MV-4-11 (cell line): Measurements from ENCODE around the gene GRM3.

Source experiments
- DNase-seq: peaks from one replicate; lab custom pipeline; 2025; lab: John Stamatoyannopoulos, UW

Gene GRM3

DNA sequence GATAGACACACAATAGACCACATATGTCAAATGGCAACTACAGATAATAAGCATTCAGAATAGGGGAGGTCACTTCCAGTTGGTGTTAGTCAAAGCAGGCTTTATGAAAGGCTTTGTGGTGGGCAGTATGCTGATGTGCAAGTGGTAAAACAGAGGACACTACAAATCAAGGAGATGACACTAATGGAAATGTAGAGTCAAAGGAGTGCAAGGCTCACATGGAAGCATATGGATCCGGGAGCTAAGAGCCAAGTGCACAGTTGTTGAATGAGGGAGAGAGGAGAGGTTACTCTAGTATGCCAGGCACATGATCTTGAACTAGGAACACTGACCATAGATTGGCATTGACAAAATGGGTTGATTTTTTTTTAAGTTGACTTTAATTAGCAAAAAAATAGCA lies 62.7 kb downstream of the GRM3 start:
- no peak for DNase-seq

DNA sequence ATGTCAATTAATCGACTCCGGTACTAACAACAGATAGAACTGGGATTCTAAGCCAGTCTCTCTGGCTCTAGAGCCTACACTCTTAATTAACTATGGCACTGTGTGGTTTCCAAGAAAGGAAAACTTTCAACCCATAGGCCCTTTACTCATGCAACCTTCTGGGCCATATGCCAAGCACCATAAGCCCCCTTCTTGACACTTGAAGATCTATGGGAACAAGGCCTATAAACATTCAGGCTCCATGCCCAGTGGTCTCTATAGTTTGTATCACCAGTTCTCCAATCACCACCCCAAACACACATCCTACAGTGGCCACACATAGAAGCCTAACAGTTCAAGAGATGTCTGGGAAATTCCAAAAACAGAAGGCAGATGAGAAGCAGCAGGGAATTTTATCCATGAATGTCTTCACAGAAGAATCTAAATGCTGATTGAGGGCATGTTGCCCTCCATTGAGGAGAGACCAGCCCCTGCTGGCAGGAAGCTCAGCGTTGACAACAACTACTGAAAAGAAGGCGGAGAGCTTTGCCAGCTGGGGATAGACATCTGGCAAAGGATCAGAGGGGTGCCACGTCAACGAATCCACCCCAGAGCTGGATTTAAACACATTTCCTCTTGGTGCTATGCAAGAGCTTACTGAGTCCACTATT lies 64.4 kb downstream of the GRM3 start:
- no peak for DNase-seq

GRCh38 chr7:86720306-86720705 lies 76.6 kb downstream of the GRM3 start:
- no peak for DNase-seq

DNA sequence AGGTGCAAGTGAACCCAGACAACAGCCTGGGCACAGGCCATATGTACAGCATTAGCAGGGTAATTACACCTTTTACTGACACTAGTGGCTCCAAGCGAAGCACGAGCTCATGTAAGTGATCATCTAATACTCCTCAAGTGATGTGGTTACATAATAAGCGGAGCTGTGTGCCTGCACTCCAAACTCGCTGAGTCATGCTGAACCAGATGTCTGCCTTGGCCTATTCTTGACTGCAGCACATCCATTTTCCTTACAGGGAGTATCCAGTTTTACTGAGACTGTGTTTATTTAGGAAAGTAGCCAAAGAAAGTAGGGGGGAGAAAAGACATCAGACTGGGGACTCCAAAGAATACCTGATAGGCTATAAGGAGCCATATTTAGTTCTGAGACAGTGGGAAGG lies 90.1 kb downstream of the GRM3 start:
- no peak for DNase-seq

- no peak for DNase-seq
Measured at GRCh38 chr7:86745013-86745745, 101.5 kb downstream of the GRM3 start.

DNA sequence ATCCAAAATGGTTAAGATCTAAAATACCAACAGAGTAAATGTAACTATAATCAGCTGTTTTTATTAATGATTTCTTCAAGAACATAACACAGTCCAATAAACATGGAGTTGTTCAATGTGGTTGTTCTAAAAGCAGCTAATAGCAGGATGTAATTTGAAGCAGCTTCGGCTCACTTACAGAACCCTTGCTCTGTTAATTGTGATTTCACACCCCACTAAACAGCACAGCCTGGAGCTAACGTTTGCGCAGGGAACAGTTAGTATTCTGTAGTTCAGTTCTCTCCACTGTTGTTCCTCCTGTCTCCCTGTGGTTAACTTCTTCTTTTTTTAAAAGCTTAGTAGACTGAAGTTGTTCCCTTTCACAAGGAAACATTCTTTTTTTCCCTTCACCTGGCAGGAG lies 104.0 kb downstream of the GRM3 start:
- no peak for DNase-seq

DNA sequence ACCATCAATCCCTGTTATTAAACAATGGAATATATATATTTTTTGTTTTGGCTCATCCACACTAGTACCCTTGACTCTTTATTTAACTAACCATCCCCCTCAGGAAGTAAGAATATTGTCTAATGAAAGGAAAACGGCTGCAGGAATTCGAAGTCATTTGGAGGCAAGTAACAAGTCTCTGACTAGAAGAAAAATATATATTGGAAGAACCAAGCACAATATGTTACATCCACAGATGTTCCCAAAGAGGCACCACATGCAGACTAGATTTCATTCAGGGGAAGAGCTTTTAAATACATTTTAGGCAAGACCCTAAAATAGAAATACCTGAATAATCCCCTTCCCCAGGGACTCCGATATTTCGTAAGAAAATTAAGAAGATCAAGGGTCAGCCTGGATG lies 104.5 kb downstream of the GRM3 start:
- no peak for DNase-seq

DNA sequence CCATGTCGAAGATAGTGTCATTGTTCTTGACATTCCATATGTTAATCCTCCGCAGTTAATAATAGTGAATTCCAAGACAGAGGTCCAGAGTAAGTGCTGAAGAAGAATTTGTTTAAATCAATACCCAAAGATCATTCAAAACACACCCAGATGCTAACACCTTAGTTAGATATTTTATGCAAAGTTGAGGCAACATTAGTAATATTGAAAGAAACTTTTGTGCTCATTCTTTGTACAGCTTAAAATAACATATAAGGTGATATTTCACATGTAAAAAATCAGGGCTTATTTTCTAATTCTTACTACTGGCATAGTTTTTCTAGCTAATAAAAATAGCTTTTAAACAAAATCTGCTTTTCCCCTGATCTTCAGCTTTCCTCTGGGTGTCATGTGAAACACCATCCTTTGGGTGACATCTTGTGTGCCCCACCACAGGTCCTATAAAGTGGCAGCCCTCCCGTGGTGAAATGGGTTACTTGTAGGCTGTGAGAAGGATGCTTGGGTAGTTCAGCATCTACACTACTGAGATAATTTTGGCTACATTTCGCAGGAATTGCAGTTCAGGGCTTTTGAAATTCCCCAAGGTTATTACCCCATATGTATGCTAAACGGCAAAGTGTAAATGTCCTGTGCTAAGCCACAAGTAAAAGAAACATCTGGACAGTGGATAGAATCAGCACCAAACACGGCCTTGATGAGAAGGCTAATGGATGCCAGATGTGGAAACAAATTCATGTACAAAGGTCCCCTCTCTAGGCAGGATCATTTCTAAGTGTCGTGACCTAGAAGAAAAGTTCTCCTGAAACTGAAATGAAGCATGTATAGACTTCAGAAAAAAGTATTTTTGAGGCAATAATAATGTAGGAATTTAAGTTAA lies 105.4 kb downstream of the GRM3 start:
- no peak for DNase-seq

- no peak for DNase-seq
Measured at GRCh38 chr7:86749741-86750665, 106.3 kb downstream of the GRM3 start.

GRCh38 chr7:86760236-86760635 lies 116.5 kb downstream of the GRM3 start:
- DNase-seq = no peak

DNA sequence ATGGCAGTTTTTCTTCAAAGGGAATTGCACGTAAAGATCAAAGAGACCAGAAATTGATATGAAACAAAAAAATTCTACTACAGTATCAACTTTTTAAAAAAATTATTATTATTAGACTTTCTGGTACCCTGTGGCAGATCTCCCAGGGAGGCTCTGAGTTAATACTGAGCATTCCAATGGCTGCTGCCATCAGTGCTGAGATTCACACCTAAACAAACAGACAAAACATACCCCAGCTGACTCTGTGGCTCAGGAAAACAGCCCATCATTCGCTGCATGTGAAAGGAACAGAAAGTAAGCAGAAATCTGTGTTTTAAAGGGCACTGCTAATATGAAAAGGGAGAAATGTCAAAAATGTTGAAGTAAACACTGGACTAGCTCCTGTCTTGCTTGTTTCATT lies 118.4 kb downstream of the GRM3 start:
- no peak for DNase-seq

DNA sequence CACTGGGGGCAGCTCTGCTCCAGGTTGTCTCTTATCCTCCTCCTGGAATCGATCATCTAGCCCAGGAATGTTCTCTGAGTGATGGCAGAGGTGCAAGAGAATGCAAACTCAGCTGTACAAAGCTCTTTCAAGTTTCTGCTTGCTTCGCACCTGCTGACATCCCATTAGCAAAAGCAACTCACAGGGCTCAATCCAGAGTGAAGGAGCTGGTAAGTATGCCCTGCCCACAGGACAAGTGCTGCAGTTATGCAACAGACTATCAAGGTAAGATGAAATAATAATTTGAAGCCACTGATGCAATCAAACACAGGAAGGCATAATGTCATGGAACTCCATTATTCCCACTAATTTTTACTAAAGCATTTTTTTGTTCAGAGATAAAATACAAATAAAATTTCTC lies 122.2 kb downstream of the GRM3 start:
- no peak for DNase-seq

DNA sequence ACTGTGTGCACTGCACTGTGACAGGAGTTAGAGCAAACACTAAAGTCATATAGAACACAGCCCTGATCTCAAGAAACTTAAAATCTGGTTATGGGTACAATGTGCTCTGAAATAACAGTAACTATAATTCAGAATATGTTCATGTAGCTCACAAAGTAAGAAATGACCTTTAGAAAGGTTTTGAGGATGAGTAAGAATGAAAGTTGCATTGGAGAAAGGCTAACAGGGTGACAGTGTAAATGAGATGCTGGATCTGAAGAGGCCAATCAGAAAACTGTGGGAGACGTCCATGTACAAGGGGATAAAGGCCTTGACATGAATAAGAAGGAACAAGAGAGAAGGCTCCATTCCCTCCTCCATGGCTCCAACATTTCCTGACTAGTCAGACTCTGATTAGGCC lies 124.7 kb downstream of the GRM3 start:
- DNase-seq = no peak

DNA sequence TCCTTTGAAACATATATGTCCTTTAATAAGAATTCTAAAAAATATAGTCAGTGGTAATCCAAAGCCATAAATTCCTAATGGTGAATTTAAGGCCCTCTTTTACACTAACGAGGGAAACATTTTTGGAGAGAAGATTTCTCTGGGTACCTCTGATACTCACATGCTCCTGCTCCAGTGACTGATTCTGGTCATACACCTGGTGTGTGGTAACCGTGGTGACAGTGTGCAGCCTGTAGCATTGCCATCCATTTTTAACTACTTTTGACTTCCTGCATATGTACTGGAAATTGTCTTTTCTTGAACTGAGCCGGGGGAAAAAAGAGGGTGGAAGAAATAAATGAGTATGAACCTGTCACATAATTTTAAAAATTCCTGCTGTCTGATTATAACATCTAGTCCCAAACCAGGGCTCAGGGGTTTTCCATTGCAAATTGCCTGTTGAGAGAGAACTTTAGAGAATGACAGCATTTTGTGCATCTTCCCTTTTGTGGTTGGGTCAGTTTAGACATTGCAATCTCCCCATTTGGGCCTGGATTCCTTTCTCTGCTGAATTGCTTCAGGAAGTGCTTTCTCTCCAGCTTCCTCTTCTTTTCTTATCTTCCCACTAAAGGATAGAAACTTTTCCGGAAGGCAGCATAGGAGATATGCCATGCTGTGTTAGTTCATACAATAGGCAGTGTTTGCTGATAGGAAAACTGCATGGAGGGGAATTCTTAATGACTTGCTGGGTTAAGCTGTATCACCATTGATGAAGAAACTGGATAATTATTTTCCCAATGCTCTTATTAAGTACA lies 125.5 kb downstream of the GRM3 start:
- DNase-seq = peak; percentile 51

DNA sequence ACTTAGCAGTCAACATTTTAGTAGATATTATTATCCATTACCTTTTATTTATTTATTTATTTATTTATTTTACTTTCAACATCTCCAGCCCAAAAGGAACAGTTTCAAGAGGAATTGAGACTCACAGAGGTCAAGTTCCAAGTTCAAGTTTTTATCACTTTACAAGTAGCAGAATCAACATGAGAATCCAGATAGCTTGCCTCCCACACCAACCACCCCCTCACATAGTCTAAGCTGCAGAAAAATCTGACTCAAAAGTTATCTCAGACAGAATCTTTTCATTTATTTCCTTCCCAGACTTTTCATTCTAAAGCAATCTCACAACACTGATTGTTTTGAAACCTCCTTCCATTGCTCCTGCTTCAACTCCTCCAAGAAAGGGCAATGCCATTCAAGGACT lies 129.6 kb downstream of the GRM3 start:
- no peak for DNase-seq

- DNase-seq = no peak
Measured at GRCh38 chr7:86775203-86775602, 131.5 kb downstream of the GRM3 start.

DNA sequence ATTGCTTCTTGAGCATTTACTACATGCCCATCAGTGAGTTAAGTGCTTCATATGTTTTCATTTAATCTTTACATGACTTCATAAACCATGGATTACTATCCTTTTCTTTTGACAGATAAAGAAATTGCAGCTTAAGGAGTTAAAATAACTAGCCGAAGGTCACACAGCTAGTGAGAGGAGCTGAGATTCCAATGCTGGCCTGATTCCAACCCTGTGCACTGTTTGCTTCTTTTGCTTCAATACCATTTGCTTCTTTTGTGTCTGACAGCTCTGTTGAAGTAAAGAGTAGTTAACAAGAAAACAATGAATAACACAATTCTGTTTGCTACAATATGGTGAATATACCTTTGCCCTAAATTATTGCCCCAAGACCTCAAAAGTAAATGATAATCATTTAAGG lies 132.4 kb downstream of the GRM3 start:
- no peak for DNase-seq

DNA sequence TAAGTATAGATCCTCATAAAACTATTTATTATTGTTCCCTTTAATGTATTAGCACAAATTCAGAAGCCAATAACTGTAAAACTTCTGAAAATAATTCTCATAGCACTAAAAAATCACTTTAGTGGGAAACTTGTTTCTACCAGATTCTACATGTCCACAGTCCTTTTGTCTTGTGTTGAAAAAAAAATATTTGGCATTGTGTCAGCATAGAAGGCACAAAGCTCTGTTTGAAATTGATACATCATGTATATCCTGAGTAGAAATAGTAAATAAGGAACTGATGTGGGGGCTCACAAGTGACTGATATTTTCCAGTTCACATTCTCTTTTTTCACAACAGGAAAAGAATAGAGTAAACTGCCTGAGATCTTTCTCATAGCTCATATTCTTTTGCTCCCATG lies 134.6 kb downstream of the GRM3 start:
- DNase-seq = no peak

GRCh38 chr7:86784765-86785164 lies 141.1 kb downstream of the GRM3 start:
- no peak for DNase-seq

GRCh38 chr7:86785641-86786040 lies 141.9 kb downstream of the GRM3 start:
- DNase-seq = peak; percentile 88

GRCh38 chr7:86786376-86786775 lies 142.7 kb downstream of the GRM3 start:
- no peak for DNase-seq
